HCT116 (cell line): ENCODE results near the gene UPK2. TPM values are rescaled to one million over a fixed set of nuclear protein-coding genes. Genes with fewer than 3 reads are reported as not detected.
A peak's percentile ranks its signal among the peaks of the same experiment; 100 is the strongest.

Source experiments
- ATAC-seq: fragments of 200-7000 bp; cut with Tn5 transposase; 2 replicates; pipeline ENCODE4 v1.9.1; 2020; ENCODE audit warnings: mild to moderate bottlenecking, moderate library complexity
- BruUV-seq: library from RNA; stranded (reverse); fragments of 400-500 nt; replicated peaks from 2 replicates; lab custom pipeline; 2021; lab: Mats Ljungman, UMichigan
- CTCF ChIA-PET: fragments of 300-600 bp; sonication (Branson Sonifier 250); formaldehyde crosslinking; loops from one replicate; lab custom pipeline; 2021; ENCODE audit warnings: antibody characterized with exemption; lab: Charles Lee
- POLR2A ChIA-PET: fragments of 300-600, 350-600 bp; sonication (Branson Sonifier 250); formaldehyde crosslinking; loops from one replicate; lab custom pipeline; 2021; ENCODE audit warnings: antibody characterized with exemption; lab: Charles Lee
- RAD21 ChIA-PET, 2 experiments: fragments of 300-600 bp; sonication (Branson Sonifier 250); formaldehyde crosslinking; loops; one replicate each; lab custom pipeline; 2023; ENCODE audit warnings: low total read pairs in 2 of 2; ENCODE audit not compliant: uncharacterized antibody in 2 of 2, unreplicated experiment in 2 of 2, low non-redundant PET in 1 of 2; lab: Charles Lee
- DNase-seq: peaks from one replicate; pipeline ENCODE4 v3.0.0-alpha.2; 2010; ENCODE audit warnings: low read depth, low spot score
- H2AFZ ChIP-seq: fragments of 200-600 bp; shearing (Covaris generic), sonication (generic); 2 replicates; pipeline ENCODE4 v1.6.1; 2017; ENCODE audit warnings: low read depth, mixed run types, mixed read lengths, antibody characterized with exemption, low read length; ENCODE audit not compliant: poor library complexity, severe bottlenecking
- H3K27ac ChIP-seq: 2 replicates; pipeline ENCODE4 v1.5.1; 2012; ENCODE audit warnings: low read depth, low read length
- H3K27me3 ChIP-seq: fragments of 200-600 bp; sonication (generic); 2 replicates; pipeline ENCODE4 v1.6.1; 2016; ENCODE audit warnings: mixed run types, low read length, mixed read lengths; ENCODE audit not compliant: insufficient read depth
- H3K36me3 ChIP-seq, 2 experiments: fragments of 200-500 bp in 1 of 2; fragments of 200-600 bp in 1 of 2; sonication (Bioruptor generic) in 1 of 2; sonication (generic) in 1 of 2; 2 replicates each; pipeline versions ENCODE4 v1.5.1 to v1.6.1; 2014 to 2016; ENCODE audit warnings: low read length in 2 of 2, inconsistent platforms in 1 of 2, mixed read lengths in 1 of 2, mixed run types in 1 of 2; ENCODE audit not compliant: insufficient read depth in 2 of 2, control insufficient read depth in 1 of 2
- H3K4me1 ChIP-seq, 2 experiments: fragments of 200-600 bp in 1 of 2; sonication (generic) in 1 of 2; 2 replicates each; pipeline versions ENCODE4 v1.5.1 to v1.6.1; 2012 to 2017; ENCODE audit warnings: low read length in 2 of 2, inconsistent platforms in 1 of 2, mild to moderate bottlenecking in 1 of 2, mixed read lengths in 1 of 2, mixed run types in 1 of 2, moderate library complexity in 1 of 2; ENCODE audit not compliant: insufficient read depth in 2 of 2, control insufficient read depth in 1 of 2
- H3K4me2 ChIP-seq: fragments of 200-600 bp; sonication (generic); 2 replicates; pipeline ENCODE4 v1.6.1; 2017; ENCODE audit warnings: mixed run types, low read length, mixed read lengths
- H3K4me3 ChIP-seq, 2 experiments: fragments of 200-600 bp in 1 of 2; sonication (generic) in 1 of 2; replicated peaks in 1 of 2; 2 replicates each; pipeline ENCODE4 v1.5.1; 2011 to 2016; ENCODE audit warnings: low read length in 2 of 2, control low read depth in 1 of 2, low read depth in 1 of 2, mild to moderate bottlenecking in 1 of 2, mixed read lengths in 1 of 2, mixed run types in 1 of 2
- H3K79me2 ChIP-seq: fragments of 200-600 bp; sonication (generic); 2 replicates; pipeline ENCODE4 v1.6.1; 2017; ENCODE audit warnings: mild to moderate bottlenecking, mixed run types, low read length, moderate library complexity, mixed read lengths; ENCODE audit not compliant: insufficient read depth
- H3K9ac ChIP-seq: fragments of 200-600 bp; sonication (generic); 2 replicates; pipeline ENCODE4 v1.6.1; 2016; ENCODE audit warnings: low read length, mixed read lengths
- H3K9me2 ChIP-seq: fragments of 200-600 bp; sonication (generic), shearing (Covaris generic); 2 replicates; pipeline ENCODE4 v1.6.1; 2017; ENCODE audit warnings: mixed run types, mild to moderate bottlenecking, moderate library complexity; ENCODE audit not compliant: insufficient read depth
- H3K9me3 ChIP-seq, 2 experiments: fragments of 200-500 bp in 1 of 2; fragments of 200-600 bp in 1 of 2; sonication (Bioruptor generic) in 1 of 2; sonication (generic) in 1 of 2; 2 replicates each; pipeline ENCODE4 v1.6.1; 2014 to 2017; ENCODE audit warnings: low read length in 2 of 2, mixed read lengths in 2 of 2, inconsistent platforms in 1 of 2, low read depth in 1 of 2, mild to moderate bottlenecking in 1 of 2, mixed run types in 1 of 2, moderate library complexity in 1 of 2; ENCODE audit not compliant: control insufficient read depth in 1 of 2, insufficient read depth in 1 of 2
- H4K20me1 ChIP-seq: fragments of 200-600 bp; sonication (generic), shearing (Covaris generic); 2 replicates; pipeline ENCODE4 v1.6.1; 2017; ENCODE audit warnings: mixed run types, mild to moderate bottlenecking, moderate library complexity; ENCODE audit not compliant: insufficient read depth
- EGR1 ChIP-seq: IDR thresholded peaks from 2 replicates; pipeline ENCODE4 v1.6.1; 2012; ENCODE audit warnings: low read depth
- EZH2 ChIP-seq: fragments of 200-600 bp; sonication (generic); IDR thresholded peaks from 2 replicates; pipeline ENCODE4 v1.6.1; 2017; ENCODE audit warnings: antibody characterized with exemption, mixed run types
- EZH2phosphoT487 ChIP-seq: fragments of 200-600 bp; IDR thresholded peaks from 2 replicates; pipeline ENCODE4 v1.6.1; 2018; ENCODE audit warnings: antibody characterized with exemption, borderline replicate concordance
- JUND ChIP-seq: IDR thresholded peaks from 2 replicates; pipeline ENCODE4 v1.6.1; 2012
- SP1 ChIP-seq: IDR thresholded peaks from 2 replicates; pipeline ENCODE4 v1.6.1; 2012; ENCODE audit warnings: low read depth
- intact Hi-C: fragments of 100-400 bp; cut with micrococcal nuclease; formaldehyde crosslinking; loops from 2 replicates; pipeline ENCODE4 v1.10.0; 2022
- total RNA-seq: library from RNA; stranded (reverse); gene quantifications from one replicate; pipeline ENCODE4 v1.2.1, GENCODE V29; 2021; ENCODE audit not compliant: unreplicated experiment
- TF ChIP-seq, protein P1 (sequence below): IDR thresholded peaks from 2 replicates; pipeline ENCODE4 v1.6.1; 2012

UPK2 gene
- total RNA-seq, 1 experiment from 2014 or later, result 0.42 TPM

DNA sequence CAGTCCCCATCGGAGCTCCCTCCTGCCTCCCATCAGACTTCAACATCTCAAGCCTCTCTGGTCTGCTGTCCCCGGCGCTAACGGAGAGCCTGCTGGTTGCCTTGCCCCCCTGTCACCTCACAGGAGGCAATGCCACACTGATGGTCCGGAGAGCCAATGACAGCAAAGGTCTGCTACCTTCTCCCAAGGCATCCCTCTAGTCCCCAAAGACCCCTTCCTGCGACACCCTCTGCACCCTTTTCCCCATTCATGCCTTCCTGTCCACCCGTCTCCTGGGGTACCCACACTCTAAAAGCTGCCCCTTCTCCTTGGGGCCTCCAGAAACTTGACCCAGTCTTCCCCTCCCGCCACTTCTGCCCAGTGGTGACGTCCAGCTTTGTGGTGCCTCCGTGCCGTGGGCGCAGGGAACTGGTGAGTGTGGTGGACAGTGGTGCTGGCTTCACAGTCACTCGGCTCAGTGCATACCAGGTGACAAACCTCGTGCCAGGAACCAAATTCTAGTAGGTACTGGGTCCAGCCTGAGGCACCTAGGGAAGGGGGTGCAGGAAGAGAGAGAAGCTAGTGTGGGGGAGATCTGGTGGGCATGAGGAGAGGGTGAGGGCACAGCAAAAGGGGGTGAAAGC lies 860 bp downstream of the UPK2 start:
- H3K4me1 ChIP-seq, result peaks cover 0 to 18% of the 10 kb centered on the region in 2 experiments; a peak in 2 of 4 replicates
- no TSS peak for BruUV-seq
- DNase-seq (no peak), ATAC-seq (no peak)
- ChIA-PET CTCF (interaction anchor here (0.7 to 4.4 kb wide), 10 partner anchors 15 to 267 kb away, joined by 3 to 28 read pairs (median 4); partner anchors contain the start of gene DDX6), RAD21 (interaction anchor here (0.6 to 0.7 kb wide), 3 partner anchors 12 to 267 kb away, joined by 3 to 4 read pairs (median 3); no protein-coding TSS in a partner anchor), POLR2A (interaction anchor here (0.7 to 1.6 kb wide), 2 partner anchors 28 to 48 kb away, joined by 4 to 5 read pairs; no protein-coding TSS in a partner anchor)
- H3K9ac ChIP-seq, result no peak overlapping the region
- H2AFZ ChIP-seq, result peak overlapping the region; percentile 22
- H3K36me3 ChIP-seq, result no peaks in the 10 kb centered on the region
- TF ChIP-seq, protein P1, sequence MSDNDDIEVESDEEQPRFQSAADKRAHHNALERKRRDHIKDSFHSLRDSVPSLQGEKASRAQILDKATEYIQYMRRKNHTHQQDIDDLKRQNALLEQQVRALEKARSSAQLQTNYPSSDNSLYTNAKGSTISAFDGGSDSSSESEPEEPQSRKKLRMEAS, result no peak
- TF ChIP-seq SP1 (no peak), EZH2phosphoT487 (no peak), JUND (no peak)
- H3K27me3 ChIP-seq, result no peaks in the 10 kb centered on the region
- no peak overlapping the region for H3K4me3 ChIP-seq
- no peak overlapping the region for H3K4me2 ChIP-seq
- H3K9me3 ChIP-seq, result no peaks in the 10 kb centered on the region
- H3K27ac ChIP-seq, result no peak overlapping the region
- intact Hi-C loops, result loop anchor here (1.0 to 5.0 kb wide), 4 partner anchors 26 to 360 kb away; no protein-coding TSS in a partner anchor
- H3K79me2 ChIP-seq, result no peaks in the 10 kb centered on the region
- H3K9me2 ChIP-seq, result no peaks in the 10 kb centered on the region
- no peaks in the 10 kb centered on the region for H4K20me1 ChIP-seq

DNA sequence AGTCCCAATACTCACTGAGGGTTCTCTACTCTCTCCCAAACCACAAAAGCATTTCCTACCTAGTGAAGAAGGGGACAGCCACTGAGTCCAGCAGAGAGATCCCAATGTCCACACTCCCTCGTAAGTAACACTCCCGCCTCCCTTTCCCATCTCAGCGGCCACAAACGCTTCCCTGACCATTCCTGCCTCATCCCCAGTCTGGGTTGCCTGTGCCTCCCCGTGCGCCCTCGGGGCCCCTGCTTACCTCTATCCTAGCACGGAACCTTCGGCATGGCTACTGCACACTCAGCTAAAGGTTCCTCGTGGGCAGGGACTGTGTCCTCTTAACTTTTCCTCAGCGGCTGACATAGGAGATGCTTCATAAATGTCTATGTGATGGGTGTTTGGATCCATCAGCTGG lies 1.5 kb downstream of the UPK2 start:
- BruUV-seq, result no TSS peak
- ChIA-PET POLR2A (interaction anchor here (0.7 to 1.6 kb wide), 2 partner anchors 29 to 48 kb away, joined by 4 to 5 read pairs; no protein-coding TSS in a partner anchor), CTCF (interaction anchor here (0.8 to 4.4 kb wide), 6 partner anchors 15 to 268 kb away, joined by 3 to 28 read pairs (median 5); partner anchors contain the start of gene DDX6), RAD21 (interaction anchor here in 1 of 2 experiments (0.6 kb wide), 1 partner anchor 268 kb away, joined by 3 read pairs; no protein-coding TSS in a partner anchor)
- Histone ChIP-seq H3K27me3 (no peaks in the 10 kb centered on the region), H3K27ac (no peak overlapping the region), H3K9me3 (no peaks in the 10 kb centered on the region), H3K36me3 (no peaks in the 10 kb centered on the region), H2AFZ (no peak overlapping the region), H3K9ac (no peak overlapping the region), H3K79me2 (no peaks in the 10 kb centered on the region), H4K20me1 (no peaks in the 10 kb centered on the region), H3K9me2 (no peaks in the 10 kb centered on the region), H3K4me2 (no peak overlapping the region), H3K4me1 (peaks cover 0 to 18% of the 10 kb centered on the region in 2 experiments; a peak in 2 of 4 replicates), H3K4me3 (no peak overlapping the region)
- DNase-seq, result no peak
- intact Hi-C loops, result loop anchor here (2.0 to 5.0 kb wide), 2 partner anchors 27 to 360 kb away; no protein-coding TSS in a partner anchor
- ATAC-seq, result no peak
- TF ChIP-seq EGR1, result no peak
- TF ChIP-seq EZH2, result no peak
- no peak for TF ChIP-seq SP1
- TF ChIP-seq EZH2phosphoT487, result no peak
